Smooth muscle cell (in vitro differentiated cells): Measurements from ENCODE around the gene DNAH1. TPM values are rescaled to one million over a fixed set of nuclear protein-coding genes. Genes with fewer than 3 reads are reported as not detected.

Experiments used
- DNase-seq: peaks from one replicate; lab custom pipeline; 2025; ENCODE audit not compliant: unreplicated experiment; lab: John Stamatoyannopoulos, UW
- H2AFZ ChIP-seq: fragments of 200-600 bp; sonication (generic); 2 replicates; pipeline ENCODE4 v1.6.0; 2016; ENCODE audit warnings: antibody characterized with exemption, low read depth, mild to moderate bottlenecking
- H3F3A ChIP-seq: fragments of 200-600 bp; sonication (generic); 2 replicates; pipeline ENCODE4 v1.6.0; 2017; ENCODE audit warnings: antibody characterized with exemption, low read depth
- H3K27ac ChIP-seq: fragments of 200-600 bp; sonication (generic); 2 replicates; pipeline ENCODE4 v1.5.1; 2016; ENCODE audit warnings: low read depth, mild to moderate bottlenecking
- H3K27me3 ChIP-seq: fragments of 200-600 bp; sonication (generic); 2 replicates; pipeline ENCODE4 v1.6.1; 2016; ENCODE audit warnings: low read depth, mild to moderate bottlenecking
- H3K36me3 ChIP-seq: fragments of 200-600 bp; sonication (generic); 2 replicates; pipeline ENCODE4 v1.5.1; 2016; ENCODE audit warnings: low read depth
- H3K4me1 ChIP-seq: fragments of 200-600 bp; sonication (generic); 2 replicates; pipeline ENCODE4 v1.5.1; 2016; ENCODE audit warnings: low read depth
- H3K4me2 ChIP-seq: fragments of 200-600 bp; sonication (generic); 2 replicates; pipeline ENCODE4 v1.6.0; 2016; ENCODE audit warnings: mild to moderate bottlenecking
- H3K4me3 ChIP-seq: fragments of 200-600 bp; sonication (generic); 2 replicates; pipeline ENCODE4 v1.5.1; 2016; ENCODE audit warnings: mild to moderate bottlenecking
- H3K79me2 ChIP-seq: fragments of 200-600 bp; sonication (generic); 2 replicates; pipeline ENCODE4 v1.6.0; 2016; ENCODE audit warnings: low read depth, mild to moderate bottlenecking
- H3K9ac ChIP-seq: fragments of 200-600 bp; sonication (generic); 2 replicates; pipeline ENCODE4 v1.6.0; 2016; ENCODE audit warnings: low read depth
- H3K9me3 ChIP-seq: fragments of 200-600 bp; sonication (generic); replicated peaks from 2 replicates; pipeline ENCODE4 v1.5.1; 2016; ENCODE audit warnings: low read depth
- H4K20me1 ChIP-seq: fragments of 200-600 bp; sonication (generic); 2 replicates; pipeline ENCODE4 v1.6.0; 2016; ENCODE audit warnings: low read depth
- WGBS: methylation state at CpG from one replicate; pipeline ENCODE4 v1.1.7; 2016; ENCODE audit warnings: low lambda C conversion rate; 5-methylcytosine and 5-hydroxymethylcytosine counted together
- polyA plus RNA-seq: library from polyadenylated mRNA; unstranded; fragments of >200 nt; fragmentation: Nextera tagmentation; extraction: Ambion mirVana; gene quantifications from 2 replicates; pipeline ENCODE4 v1.2.1, GENCODE V29; 2016
- total RNA-seq: library from RNA; depleted of rRNA; stranded (reverse); fragments of >200 nt; gene quantifications from 2 replicates; pipeline ENCODE4 v1.2.3, GENCODE V29; 2014
- TF ChIP-seq, protein P1 (sequence below): fragments of 200-600 bp; sonication (generic); IDR thresholded peaks from 2 replicates; pipeline ENCODE4 v1.5.1; 2017; ENCODE audit warnings: borderline replicate concordance, mild to moderate bottlenecking, antibody characterized with exemption; ENCODE audit not compliant: insufficient read depth, poor library complexity, severe bottlenecking

DNAH1 gene
- total and polyA plus RNA-seq, 2 experiments from 2014 or later: 0.54 to 3.7 TPM

DNA sequence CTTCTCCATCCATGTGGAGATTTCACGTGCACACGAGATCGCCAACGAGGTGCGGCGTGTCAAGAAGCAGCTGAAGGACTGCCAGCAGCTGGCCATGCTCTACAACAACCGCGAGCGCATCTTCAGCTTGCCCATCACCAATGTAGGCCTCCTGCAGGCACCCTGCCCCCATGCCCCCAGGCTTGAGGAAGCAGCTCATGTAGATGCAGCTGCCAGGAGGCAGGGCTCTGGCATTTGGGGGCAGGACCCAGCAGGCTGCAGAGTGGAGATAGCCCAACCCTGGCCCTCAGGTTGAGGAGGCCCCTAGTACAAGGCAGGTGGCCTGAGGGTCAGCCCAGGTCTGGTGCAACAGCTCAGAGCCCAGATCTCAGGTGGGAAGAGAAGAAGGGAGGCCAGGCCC, 36.4 kb downstream of the DNAH1 start:
- WGBS: 98% methylated on average over 7 of the region's 9 CpGs
- H3K4me1 ChIP-seq: no peaks in the 10 kb centered on the region

DNA sequence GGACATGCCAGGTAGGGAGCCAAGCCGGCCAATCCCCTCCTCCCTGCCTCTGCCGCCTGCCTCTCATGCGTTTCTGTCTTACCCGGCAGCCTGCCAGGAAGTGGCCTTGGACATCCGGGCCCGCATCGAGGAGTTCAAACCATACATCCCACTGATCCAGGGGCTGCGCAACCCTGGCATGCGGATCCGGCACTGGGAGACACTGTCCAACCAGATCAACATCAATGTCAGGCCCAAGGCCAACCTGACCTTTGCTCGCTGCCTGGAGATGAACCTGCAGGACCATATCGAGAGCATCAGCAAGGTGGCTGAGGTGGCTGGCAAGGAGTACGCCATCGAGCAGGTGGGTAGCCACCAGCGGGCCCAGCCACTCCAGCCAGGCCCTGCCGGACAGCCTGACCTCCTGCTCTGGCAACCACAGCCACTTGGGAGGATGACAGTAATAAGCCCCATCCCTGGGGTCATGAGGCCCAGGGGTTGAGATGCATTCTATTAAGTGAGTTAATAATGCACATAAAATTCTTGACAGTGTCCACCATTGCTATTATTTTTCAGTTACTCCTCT, 37.3 kb downstream of the DNAH1 start:
- WGBS: 97% methylated on average over 16 of the region's 16 CpGs

More for the DNA sequence above, 36.4 kb downstream of the DNAH1 start:
- TF ChIP-seq, protein P1, sequence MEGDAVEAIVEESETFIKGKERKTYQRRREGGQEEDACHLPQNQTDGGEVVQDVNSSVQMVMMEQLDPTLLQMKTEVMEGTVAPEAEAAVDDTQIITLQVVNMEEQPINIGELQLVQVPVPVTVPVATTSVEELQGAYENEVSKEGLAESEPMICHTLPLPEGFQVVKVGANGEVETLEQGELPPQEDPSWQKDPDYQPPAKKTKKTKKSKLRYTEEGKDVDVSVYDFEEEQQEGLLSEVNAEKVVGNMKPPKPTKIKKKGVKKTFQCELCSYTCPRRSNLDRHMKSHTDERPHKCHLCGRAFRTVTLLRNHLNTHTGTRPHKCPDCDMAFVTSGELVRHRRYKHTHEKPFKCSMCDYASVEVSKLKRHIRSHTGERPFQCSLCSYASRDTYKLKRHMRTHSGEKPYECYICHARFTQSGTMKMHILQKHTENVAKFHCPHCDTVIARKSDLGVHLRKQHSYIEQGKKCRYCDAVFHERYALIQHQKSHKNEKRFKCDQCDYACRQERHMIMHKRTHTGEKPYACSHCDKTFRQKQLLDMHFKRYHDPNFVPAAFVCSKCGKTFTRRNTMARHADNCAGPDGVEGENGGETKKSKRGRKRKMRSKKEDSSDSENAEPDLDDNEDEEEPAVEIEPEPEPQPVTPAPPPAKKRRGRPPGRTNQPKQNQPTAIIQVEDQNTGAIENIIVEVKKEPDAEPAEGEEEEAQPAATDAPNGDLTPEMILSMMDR: no peak
- no peak for DNase-seq
- Histone ChIP-seq H3K4me2 (no peak overlapping the region), H2AFZ (no peak overlapping the region), H4K20me1 (no peaks in the 10 kb centered on the region), H3K36me3 (no peaks in the 10 kb centered on the region), H3K27me3 (no peaks in the 10 kb centered on the region), H3K9me3 (no peaks in the 10 kb centered on the region), H3K79me2 (no peaks in the 10 kb centered on the region), H3K4me3 (no peak overlapping the region), H3F3A (no peaks in the 10 kb centered on the region), H3K9ac (no peak overlapping the region), H3K27ac (no peak overlapping the region)

DNA sequence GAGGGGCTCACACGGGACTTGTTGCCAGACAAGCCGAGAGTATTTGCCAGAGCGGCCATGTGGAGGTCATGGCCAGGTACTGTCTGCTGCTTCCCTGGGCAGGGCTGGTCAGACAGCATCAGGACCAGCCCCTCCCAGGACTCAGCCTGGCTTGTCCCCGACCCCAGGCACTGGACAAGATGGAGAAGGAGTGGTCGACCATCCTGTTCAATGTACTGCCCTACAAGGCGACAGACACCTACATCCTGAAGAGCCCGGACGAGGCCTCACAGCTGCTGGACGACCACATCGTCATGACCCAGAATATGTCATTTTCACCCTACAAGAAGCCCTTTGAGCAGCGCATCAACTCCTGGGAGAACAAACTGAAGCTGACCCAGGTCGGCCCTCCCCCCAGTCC, 38.6 kb downstream of the DNAH1 start:
- H3K36me3 ChIP-seq: no peaks in the 10 kb centered on the region

More for the DNA sequence above, 37.3 kb downstream of the DNAH1 start:
- Histone ChIP-seq H4K20me1 (no peaks in the 10 kb centered on the region), H3K4me1 (no peaks in the 10 kb centered on the region), H3K36me3 (no peaks in the 10 kb centered on the region), H2AFZ (no peak overlapping the region), H3F3A (no peaks in the 10 kb centered on the region), H3K4me2 (no peak overlapping the region), H3K79me2 (no peaks in the 10 kb centered on the region), H3K27me3 (no peaks in the 10 kb centered on the region), H3K4me3 (no peak overlapping the region), H3K9me3 (no peaks in the 10 kb centered on the region), H3K9ac (no peak overlapping the region), H3K27ac (no peak overlapping the region)
- no peak for DNase-seq
- TF ChIP-seq, protein P1: no peak

More for the DNA sequence above, 38.6 kb downstream of the DNAH1 start:
- H4K20me1 ChIP-seq: no peaks in the 10 kb centered on the region
- no peaks in the 10 kb centered on the region for H3F3A ChIP-seq
- no peak overlapping the region for H3K27ac ChIP-seq
- no peaks in the 10 kb centered on the region for H3K9me3 ChIP-seq
- H3K4me1 ChIP-seq: no peaks in the 10 kb centered on the region
- TF ChIP-seq, protein P1: no peak
- 87% methylated on average over 11 of the region's 12 CpGs for WGBS
- H3K4me3 ChIP-seq: no peak overlapping the region
- H3K27me3 ChIP-seq: no peaks in the 10 kb centered on the region
- H3K4me2 ChIP-seq: no peak overlapping the region
- no peaks in the 10 kb centered on the region for H3K79me2 ChIP-seq
- no peak overlapping the region for H3K9ac ChIP-seq
- no peak for DNase-seq
- H2AFZ ChIP-seq: no peak overlapping the region
